GM18858 (cell line): ENCODE measurements around the gene RNF17.

ENCODE experiments used
- ATAC-seq: cut with Tn5 transposase; IDR thresholded peaks from one replicate; pipeline ENCODE4 v1.9.1; 2021; ENCODE audit not compliant: unreplicated experiment

RNF17 gene

GRCh38 chr13:24763596-24764275, at the start of gene RNF17:
RNF17 (plus strand) TSS chr13:24764169; CDS start chr13:24764204, 35 bp downstream.
- ATAC-seq, result no peak

- no peak for ATAC-seq
Measured at GRCh38 chr13:24716011-24716410, 48.0 kb upstream of the RNF17 start.

DNA sequence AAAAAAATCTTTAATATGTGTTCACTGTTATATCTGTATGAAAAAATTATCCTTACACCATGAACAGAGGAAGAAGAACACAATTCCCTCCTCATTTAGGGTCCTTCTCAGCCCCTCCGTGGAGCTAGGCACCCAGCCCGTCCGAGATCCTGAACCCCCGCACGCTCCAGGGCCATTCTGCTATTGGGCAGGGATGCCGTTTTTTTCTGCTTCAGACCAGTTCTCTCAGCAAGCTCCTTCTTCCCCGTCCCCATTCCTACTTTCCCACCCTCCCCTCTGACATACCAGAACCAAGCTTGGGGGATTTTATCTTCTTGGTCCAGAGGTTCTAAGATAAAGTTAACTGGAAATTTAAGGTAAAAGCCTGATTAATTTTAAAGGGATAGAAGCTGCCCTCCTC, 47.5 kb upstream of the RNF17 start:
- ATAC-seq, result no peak

GRCh38 chr13:24717217-24717616, 46.8 kb upstream of the RNF17 start:
- no peak for ATAC-seq

DNA sequence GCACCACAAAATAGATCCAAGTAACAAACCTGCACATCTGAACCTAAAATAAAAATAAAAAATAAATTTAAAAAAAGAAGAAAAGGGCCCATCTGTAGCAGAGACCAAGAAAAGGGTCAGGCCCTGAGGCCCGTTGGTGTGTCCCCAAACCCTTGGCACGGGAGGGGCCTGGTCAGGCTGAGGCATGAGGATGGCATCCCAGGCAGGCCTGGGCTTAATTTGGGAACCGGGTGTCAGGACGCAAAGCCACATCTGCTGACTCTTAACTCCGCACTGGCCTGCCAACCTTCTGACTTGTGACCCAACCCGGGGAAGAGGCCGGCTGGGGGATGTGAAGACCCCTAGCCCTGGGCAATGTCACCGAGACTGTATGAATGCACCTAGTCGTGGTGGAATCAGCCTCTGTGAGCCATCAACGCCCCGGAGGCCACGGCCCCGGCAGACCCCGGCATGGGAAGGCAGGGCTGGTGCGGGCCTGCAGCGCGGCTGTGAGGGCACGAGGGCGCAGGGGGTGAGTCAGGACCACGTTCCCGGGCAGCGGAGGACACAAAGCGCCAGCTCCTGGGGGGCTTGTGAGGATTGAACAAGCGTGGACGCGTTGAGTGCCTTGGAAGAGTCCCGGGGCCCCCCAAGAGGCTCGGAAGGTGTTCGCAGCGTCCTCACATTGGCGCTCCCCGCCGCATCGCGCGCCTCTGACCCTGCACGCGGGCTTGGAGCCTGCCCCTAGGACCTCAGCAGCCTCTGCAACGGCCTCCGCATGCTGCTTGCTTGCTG, 45.6 kb upstream of the RNF17 start:
- no peak for ATAC-seq

DNA sequence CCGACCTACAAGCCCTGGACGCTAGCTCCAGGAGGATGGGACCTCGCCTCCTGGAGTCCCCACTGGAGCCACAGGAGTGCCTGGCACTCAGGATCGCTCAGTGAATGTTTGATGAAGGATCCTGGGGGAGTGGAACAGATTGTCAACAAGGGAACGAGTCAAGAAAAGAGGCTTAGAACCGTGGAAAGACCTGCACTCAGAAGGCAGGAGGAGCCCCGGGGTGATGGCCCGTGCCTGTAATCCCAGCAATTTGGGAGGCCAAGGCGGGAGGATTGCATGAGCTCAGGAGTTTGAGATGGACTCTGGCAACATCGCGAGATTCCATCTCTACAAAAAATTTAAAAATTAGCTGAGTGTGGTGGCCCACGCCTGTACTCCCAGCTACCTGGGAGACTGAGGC, 44.8 kb upstream of the RNF17 start:
- no peak for ATAC-seq

DNA sequence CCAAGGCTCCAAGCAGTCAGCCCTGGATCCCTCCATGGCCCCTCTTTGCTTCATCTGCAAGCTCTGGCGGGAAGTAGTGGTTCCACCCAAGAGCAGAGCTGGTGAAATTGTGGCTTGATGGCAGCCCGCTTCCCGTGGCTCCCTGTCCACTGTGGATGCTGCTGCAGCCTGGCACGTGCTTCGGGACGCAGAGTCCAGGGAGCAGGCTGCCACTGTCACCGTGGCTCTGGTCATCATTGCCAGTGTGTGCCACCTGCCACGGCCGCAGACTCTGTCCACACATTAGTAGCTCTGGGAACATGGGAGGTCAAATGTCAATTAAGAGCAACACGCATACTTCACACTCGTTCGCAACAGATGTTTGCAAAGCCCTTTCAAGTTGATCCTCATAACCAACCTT, 40.8 kb upstream of the RNF17 start:
- no peak for ATAC-seq

- ATAC-seq, result no peak
Measured at GRCh38 chr13:24724714-24725113, 39.3 kb upstream of the RNF17 start.

DNA sequence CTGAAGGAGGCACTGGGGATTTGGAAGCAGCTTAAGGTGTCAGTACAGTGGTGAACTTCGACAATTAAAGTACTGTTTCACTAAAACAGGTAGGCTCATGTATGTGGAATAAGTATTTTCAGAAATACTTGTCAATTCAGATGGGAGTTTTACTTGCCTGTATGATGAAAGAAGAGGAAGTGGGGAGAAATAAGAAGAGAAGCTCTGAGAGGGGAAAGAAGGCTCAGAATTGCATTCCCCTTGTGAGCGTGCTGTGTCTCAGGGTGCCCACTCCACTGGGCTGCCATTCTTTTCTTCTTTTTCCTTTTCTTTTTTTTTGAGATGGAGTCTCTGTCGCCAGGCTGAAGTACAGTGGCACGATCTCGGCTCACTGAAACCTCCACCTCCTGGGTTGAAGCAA, 38.6 kb upstream of the RNF17 start:
- ATAC-seq, result no peak

- peak; percentile 71 for ATAC-seq
Measured at GRCh38 chr13:24727731-24728601, 36.0 kb upstream of the RNF17 start.

GRCh38 chr13:24730873-24731567, 32.9 kb upstream of the RNF17 start:
- peak; percentile 77 for ATAC-seq

GRCh38 chr13:24734950-24735349, 29.0 kb upstream of the RNF17 start:
- no peak for ATAC-seq

- ATAC-seq, result no peak
Measured at GRCh38 chr13:24737042-24737441, 26.9 kb upstream of the RNF17 start.

DNA sequence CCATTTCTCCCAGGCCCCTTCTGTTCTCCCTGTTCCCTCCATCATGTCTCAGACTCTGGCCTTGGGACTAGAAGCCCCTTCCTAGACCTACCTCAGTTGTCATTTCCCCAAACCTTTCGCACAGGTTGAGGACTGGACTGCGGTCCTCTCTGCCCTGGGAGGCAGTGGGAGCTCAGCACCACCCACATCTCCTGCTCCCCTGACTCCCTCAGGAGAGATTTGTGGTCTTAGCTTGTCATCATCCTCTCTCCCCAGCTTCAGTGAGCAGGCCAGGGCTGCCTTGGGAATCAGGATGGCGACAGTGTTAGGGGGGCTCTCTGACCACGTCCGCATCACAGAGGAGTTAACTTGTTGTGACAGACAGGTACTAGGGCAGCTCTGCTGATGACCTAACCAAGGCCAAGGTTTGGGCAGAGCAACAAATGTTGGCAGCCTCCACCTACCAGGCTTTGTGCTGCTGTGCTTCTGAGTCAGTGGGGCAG, 25.6 kb upstream of the RNF17 start:
- no peak for ATAC-seq

DNA sequence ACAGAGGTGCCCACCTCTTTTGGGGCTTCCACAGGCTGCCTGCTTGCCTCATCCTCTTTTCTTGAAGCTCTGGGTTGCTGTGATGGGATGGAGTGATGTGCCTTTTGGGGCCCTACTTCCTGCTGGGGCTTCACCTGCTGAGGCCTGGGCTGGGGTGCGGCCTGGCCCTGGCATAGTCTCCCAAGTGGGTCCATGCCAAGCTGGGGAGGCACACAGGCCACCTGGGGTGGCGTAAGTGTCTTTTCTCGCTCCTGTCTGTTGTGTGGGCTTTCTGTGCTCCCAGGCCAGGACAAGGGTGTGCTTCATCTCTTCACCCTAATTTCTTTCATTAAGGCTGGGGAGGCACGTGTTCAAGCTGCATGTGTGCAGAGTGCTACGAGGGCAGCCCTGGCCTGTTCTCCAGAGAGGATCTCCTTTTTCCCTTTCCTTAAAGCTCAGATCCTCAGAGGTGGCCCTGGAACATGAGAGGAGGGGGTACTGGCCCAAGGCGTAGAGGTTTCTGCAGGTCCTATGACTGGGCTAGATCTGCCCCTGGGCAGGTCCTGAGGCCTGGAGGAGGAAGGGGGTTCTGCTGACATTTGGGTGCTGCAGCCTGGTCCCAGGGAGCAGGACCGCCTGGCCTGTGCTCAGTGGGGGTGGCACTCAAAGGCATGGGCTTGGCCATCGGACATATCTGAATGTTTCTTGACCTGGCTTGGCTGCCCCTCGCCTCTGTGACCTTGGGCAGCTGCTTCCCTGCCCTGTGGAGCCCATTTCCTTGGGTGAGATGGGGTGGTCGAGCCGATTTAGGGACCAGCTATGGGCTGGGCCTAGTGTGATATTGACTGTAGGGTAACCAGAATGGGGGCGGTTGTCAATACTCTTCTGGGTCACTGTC, 23.7 kb upstream of the RNF17 start:
- no peak for ATAC-seq

DNA sequence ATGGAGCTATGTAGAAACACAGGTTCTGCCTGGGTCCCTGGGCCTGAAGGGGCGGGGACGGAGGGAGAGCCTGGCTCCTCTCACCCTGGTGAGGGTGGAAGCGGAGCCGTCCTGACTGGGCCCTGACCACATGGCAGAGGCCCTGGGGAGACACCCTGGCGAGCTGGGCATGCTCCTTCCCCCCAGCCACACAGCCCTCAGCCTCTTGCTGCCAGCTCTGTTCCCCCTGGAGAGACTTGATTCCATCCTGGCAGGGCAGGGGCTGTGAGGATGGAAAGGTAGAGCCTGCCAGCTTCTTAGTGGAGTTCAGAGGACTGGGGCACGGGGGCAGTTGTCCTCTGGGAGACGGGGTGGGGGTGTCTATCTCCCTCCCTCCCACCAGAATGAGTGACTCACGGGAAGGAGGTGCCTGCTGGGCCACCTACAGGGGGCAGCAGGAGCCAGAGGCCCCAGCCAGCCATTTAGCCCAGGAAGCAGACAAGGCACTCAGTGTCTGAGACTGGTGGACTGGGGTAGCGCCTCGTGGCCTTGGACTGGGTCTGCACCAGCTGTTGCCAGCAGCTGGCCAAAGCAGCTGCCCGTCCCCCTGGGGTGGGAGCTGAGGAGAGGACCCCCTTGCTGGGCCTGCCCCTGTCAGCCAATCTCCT, 22.8 kb upstream of the RNF17 start:
- ATAC-seq, result no peak

DNA sequence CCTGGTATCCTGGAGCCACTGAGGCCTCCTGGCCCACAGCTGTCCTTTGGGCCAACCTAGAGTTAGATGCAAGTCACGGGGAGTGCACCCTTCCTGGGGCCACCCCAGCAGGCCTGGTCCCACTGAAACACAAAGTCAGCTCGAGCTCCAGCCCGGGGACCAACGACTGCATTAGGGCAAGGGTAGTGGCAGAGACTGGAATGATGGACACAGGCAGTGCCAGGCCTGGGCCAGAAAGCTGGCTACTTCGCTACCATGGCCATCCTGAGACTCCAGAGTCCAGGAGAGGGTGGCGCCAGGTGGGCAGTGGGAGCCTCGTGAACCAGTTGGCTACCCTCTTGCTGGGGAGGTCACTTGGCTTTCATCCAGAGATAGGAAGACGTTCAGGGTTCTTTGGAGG, 22.2 kb upstream of the RNF17 start:
- no peak for ATAC-seq

DNA sequence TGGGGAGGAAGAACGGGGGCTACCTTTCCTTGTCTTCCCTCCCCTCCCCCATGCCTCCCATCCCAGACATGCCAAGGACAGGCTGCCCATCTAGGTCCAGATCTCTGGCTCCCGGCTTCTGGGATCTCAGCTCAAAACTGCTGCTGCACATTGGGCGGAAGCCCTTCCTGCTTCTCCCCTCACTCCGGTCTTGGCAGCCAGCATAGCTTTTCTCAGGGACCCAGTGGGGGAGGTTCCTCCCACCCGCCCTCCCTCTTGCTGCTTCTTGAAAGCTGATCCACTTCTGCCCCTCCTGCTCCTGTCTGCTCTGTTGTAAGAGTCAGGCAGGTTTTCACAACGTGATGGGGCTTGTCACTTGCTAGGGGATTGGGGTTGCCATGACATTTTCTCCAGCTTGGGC, 21.7 kb upstream of the RNF17 start:
- no peak for ATAC-seq

- ATAC-seq, result no peak
Measured at GRCh38 chr13:24742977-24743376, 21.0 kb upstream of the RNF17 start.
